NCI-H1436 treated with DMSO at 0.1 percent for 48 hours (cell line): ENCODE results near the gene MYBPH.

Source experiments
- DNase-seq: peaks from one replicate; lab custom pipeline; 2025; lab: John Stamatoyannopoulos, UW

The MYBPH gene

DNA sequence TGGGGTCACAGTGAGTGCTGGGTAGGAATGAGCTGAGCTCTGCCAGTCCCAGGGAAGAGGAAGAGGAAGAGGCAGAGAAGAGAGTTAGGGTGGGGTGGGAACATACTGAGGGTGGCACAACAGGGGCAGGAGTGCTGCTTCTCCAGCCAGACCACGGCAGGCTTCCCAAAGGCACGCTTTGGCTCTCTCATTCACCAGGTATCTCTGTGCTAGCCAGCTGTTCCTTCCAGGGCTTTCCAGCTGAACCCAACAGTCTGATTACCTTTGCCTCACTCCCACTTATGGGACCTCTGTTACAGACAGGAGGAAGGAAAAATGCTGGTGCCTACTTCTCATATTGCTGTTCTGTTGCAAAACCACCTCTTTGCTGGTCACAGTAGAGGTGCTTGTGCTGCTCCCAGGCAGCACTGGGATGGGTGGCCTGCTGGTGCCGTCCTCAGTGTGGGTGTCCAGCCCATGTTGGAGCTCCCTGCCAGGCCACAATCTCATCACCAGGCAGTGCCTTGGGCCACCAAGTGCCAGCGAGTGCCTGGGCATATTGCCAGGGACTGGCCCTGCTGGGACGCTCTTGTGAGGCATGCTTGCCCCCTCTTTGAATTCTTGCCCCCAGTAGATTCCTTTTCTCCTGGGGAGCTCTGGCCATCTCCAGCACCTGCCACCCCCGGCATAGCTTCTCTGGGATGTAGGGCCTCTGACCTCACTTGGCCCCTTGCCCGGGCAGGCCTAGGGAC, 46.0 kb downstream of the MYBPH start:
- DNase-seq = no peak

GRCh38 chr1:203128716-203129500, 46.7 kb downstream of the MYBPH start:
- DNase-seq = no peak

DNA sequence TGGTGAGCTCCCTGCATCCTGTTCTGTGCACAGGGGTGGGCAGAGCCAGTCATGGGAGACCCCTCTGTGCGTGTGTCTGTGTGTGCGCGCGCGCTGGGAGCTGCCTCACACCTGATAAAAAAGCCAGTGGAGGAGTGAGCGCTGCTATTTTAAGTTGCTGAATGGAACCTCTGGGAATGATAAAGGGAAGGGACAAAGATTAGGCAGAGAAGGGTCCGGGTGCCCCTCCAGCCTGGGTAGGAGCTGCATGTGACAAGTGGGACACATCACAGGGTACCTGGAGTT, 47.3 kb downstream of the MYBPH start:
- DNase-seq = no peak

GRCh38 chr1:203127666-203128430, 47.8 kb downstream of the MYBPH start, which contains the start of gene ADORA1:
Gene ADORA1, plus strand, starts transcription at chr1:203127726. Its CDS starts 1,116 bp downstream, at chr1:203128842.
- DNase-seq = no peak

- no peak for DNase-seq
These were observed 48.6 kb downstream of the MYBPH start for GRCh38 chr1:203126866-203127665.

DNA sequence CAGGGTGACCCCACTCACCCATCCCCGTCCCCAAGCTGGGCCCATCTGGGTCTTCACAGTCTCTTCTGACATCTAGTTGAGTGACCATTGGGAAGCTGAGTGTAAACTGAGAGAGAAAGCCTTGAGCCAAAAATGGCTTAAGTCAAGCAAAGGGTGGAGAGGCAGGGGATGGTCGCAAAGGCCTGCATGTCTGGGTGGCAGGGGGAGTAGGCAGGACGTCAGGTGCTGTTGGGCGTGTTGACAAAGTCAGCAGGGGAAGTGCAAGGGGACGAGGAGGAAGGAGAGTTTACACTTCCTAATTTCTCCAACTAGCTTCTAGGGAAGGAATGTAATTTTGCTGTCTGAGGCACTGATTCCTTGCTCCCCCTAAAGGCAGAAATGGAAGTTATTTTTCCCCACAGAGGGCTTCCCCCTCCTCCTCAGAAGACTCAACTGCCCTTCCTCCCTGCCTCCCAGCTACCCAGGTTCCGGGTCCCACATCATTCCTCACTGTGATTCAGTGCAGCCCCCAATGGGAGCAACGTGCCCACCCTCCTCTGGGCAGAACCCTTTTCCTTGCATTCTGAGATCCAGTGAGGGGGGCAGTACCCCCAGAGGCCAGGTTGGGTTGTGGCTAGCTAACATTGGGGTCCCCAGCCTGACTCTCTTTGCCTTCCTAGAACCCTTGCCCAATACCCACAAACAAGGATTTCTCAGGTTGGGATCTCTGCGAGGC, 49.3 kb downstream of the MYBPH start:
- DNase-seq = no peak

GRCh38 chr1:203124546-203125317, 50.9 kb downstream of the MYBPH start:
- DNase-seq = no peak

DNA sequence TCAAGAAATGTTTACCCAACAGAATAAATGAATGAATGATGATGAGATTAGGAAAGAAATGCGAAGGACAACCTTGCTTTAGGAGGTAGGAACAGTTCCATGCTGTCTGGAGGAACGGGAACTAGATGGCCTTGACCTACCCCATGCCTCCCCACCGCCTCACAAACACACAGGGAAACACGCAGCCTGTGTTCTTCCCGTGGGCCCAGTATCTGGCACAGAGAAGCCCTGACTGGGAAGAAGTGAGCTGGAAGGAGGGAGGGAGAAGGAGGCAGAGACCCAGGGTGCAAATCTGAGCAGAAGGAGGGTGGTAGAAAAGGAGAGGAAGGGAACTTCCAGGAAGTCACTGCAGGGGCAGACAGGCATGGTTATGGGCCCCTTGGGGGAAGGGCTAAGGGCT, 51.6 kb downstream of the MYBPH start:
- no peak for DNase-seq

GRCh38 chr1:203122159-203122558, 53.5 kb downstream of the MYBPH start:
- DNase-seq = no peak

DNA sequence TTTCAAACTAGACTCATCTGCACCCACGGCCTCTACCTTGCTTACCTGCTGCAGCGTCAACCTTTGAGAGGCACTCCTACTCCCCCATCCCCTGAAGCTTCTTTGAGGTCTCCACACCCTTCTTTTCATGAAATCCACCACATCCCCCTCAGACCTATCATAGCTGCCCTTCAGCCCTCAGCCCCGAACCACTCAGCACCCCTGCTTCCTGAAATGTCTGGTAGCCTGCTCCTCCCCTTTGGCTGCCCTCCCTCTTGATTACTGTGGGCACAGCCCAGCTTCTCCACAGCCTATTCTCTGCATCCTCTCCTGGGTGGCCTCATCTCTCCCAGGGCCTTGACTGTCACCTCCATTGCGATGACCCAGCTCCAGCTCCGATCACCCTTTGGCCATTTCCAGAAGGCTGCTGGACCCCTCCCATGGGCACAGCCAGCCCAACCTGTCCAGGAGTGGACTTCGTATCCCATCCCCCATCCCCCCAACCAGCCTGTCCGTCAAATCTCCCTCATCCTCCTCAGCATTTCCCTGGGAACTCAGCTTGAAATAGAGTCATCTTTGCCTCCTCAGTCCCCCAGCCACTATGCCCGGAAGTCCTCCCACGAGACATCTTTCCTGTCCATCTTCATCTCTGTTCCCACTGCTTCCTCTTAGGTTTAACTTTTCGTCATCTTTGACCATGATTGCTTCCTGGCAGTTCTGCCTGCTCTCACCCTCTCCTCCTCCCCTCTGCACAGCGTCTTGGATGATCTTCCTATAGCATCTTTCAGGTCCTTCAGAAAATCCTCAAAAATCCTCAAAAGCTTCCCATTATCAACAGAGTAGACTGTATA, 54.2 kb downstream of the MYBPH start:
- DNase-seq = no peak

DNA sequence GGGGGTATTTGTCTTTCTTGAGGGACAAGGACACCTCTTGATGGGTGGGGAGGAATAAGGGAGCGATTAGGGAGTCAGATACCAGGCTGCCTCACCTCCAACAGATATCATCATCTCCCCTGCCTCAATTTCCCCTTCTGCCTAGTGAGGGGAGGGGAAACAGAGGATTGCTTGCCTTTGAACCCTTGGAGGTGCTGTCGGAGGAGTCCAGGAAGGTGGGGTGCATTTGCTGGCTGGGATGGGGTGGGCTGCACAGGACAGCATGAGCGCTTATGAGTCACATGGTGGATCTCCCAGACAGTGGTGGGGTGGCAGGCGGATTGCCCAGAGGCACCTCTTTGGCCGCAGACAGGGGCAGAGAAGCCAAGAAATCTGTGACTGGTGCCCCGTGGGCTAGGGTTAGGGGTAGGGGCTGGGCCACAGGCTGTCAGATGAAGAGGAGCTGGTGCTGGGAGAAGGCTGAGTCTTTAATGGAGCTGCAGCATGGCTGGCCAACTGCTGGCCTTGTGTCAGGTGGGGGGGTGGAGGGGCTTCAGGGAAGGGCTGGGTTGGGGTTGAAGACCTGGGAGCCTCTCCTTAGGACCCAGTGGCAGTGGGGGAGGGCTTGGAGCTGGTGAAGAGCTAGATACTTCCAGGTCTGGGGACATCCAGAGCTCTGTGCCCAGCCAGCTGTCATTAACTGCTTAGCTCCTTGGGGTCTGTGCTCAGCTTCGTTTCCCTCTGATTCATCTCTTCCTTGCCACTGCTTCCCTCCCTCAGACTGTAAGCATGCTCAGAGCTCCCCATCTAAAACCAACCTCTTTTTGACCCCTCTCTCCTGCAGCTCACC, 55.1 kb downstream of the MYBPH start:
- DNase-seq = no peak
